Right atrium auricular region (tissue), 2 donors: ENCODE results near the gene ASB6. TPM values are rescaled to one million over a fixed set of nuclear protein-coding genes. Genes with fewer than 3 reads are reported as not detected.
A peak's percentile ranks its signal among the peaks of the same experiment; 100 is the strongest.

ENCODE experiments used
- DNase-seq: peaks from one replicate; pipeline ENCODE4 v3.0.0-alpha.2; 2019; ENCODE audit warnings: low spot score
- H3K27ac ChIP-seq, 2 donors: fragments of 200-600 bp; sonication (generic); 1 replicate in 1 of 2; 2 replicates in 1 of 2; pipeline ENCODE4 v1.5.1; 2016 to 2019
- H3K27me3 ChIP-seq, 2 donors: fragments of 200-600 bp; sonication (generic); one replicate each; pipeline versions ENCODE4 v1.5.1 to v1.6.0; 2017 to 2019
- H3K36me3 ChIP-seq: fragments of 200-600 bp; sonication (generic); one replicate; pipeline ENCODE4 v1.5.1; 2016
- H3K4me1 ChIP-seq, 2 donors: fragments of 200-600 bp; sonication (generic); one replicate each; pipeline versions ENCODE4 v1.5.1 to v1.6.0; 2017 to 2019
- H3K4me3 ChIP-seq, 2 donors: fragments of 200-600 bp; sonication (generic); 1 replicate in 1 of 2; 2 replicates in 1 of 2; pipeline ENCODE4 v1.5.1; 2017 to 2019; ENCODE audit warnings: mild to moderate bottlenecking in 1 of 2, moderate library complexity in 1 of 2
- H3K9me3 ChIP-seq, 2 donors: fragments of 200-600 bp; sonication (generic); one replicate each; pipeline ENCODE4 v1.5.1; 2019
- CTCF ChIP-seq, 2 donors: fragments of 200-600 bp; sonication (generic); IDR thresholded peaks; one replicate each; pipeline ENCODE4 v1.5.1; 2019; ENCODE audit warnings: antibody characterized with exemption in 2 of 2
- total RNA-seq, 2 donors: library from RNA; depleted of rRNA; stranded (reverse); fragments of >200 nt; gene quantifications; one replicate each; pipeline ENCODE4 v1.1.0, GENCODE V29; 2016

Gene ASB6
- total RNA-seq, 2 donors from 2014 or later: 10.2 to 12.6 TPM

GRCh38 chr9:129631674-129632129 is 10.2 kb downstream of the ASB6 start:
- no peak for DNase-seq
- no peaks in the 10 kb centered on the region for H3K27me3 ChIP-seq
- no peak for TF ChIP-seq CTCF (IDR thresholded peaks at IDR 0.05)
- H3K27ac ChIP-seq: peak overlapping the region in 1 of 2 donors; percentile 47
- no peak overlapping the region for H3K4me3 ChIP-seq
- peaks cover 0 to 63% of the 10 kb centered on the region in 2 donors for H3K4me1 ChIP-seq
- H3K36me3 ChIP-seq: peaks cover 44% of the 10 kb centered on the region
- no peaks in the 10 kb centered on the region for H3K9me3 ChIP-seq

- no peak for TF ChIP-seq CTCF (IDR thresholded peaks at IDR 0.05)
- Histone ChIP-seq H3K27ac (peak overlapping the region; percentile 29 to 47), H3K9me3 (no peaks in the 10 kb centered on the region), H3K27me3 (no peaks in the 10 kb centered on the region), H3K36me3 (peaks cover 38% of the 10 kb centered on the region), H3K4me1 (peaks cover 0 to 64% of the 10 kb centered on the region in 2 donors), H3K4me3 (no peak overlapping the region)
- no peak for DNase-seq
Observed at GRCh38 chr9:129630967-129631673, 10.8 kb downstream of the ASB6 start.

GRCh38 chr9:129629251-129629820 is 12.6 kb downstream of the ASB6 start:
- Histone ChIP-seq H3K4me3 (no peak overlapping the region), H3K9me3 (no peaks in the 10 kb centered on the region), H3K27me3 (no peaks in the 10 kb centered on the region), H3K36me3 (peaks cover 20% of the 10 kb centered on the region), H3K27ac (no peak overlapping the region), H3K4me1 (peaks cover 0 to 64% of the 10 kb centered on the region in 2 donors)
- no peak for DNase-seq
- no peak for TF ChIP-seq CTCF (IDR thresholded peaks at IDR 0.05)

- no peak for TF ChIP-seq CTCF (IDR thresholded peaks at IDR 0.05)
- H3K9me3 ChIP-seq: no peaks in the 10 kb centered on the region
- no peaks in the 10 kb centered on the region for H3K27me3 ChIP-seq
- no peak overlapping the region for H3K27ac ChIP-seq
- DNase-seq: no peak
- H3K4me1 ChIP-seq: peaks cover 0 to 64% of the 10 kb centered on the region in 2 donors
- H3K4me3 ChIP-seq: no peak overlapping the region
- H3K36me3 ChIP-seq: peaks cover 14% of the 10 kb centered on the region
Observed at GRCh38 chr9:129628709-129629108, 13.2 kb downstream of the ASB6 start.

GRCh38 chr9:129627556-129628440 is 14.2 kb downstream of the ASB6 start:
- DNase-seq: no peak
- Histone ChIP-seq H3K9me3 (no peaks in the 10 kb centered on the region), H3K36me3 (peaks cover 5% of the 10 kb centered on the region), H3K4me1 (peaks cover 0 to 60% of the 10 kb centered on the region in 2 donors), H3K27me3 (no peaks in the 10 kb centered on the region), H3K4me3 (peak overlapping the region; percentile 59 to 79), H3K27ac (peak overlapping the region; percentile 93 to 95)
- TF ChIP-seq CTCF (IDR thresholded peaks at IDR 0.05): no peak
